Lower lobe of right lung (tissue), 2 donors: ENCODE measurements around the gene SUPT7L. TPM values are rescaled to one million over a fixed set of nuclear protein-coding genes. Genes with fewer than 3 reads are reported as not detected.

ENCODE experiments used
- ATAC-seq, 2 donors: fragments of 200-7000 bp; cut with Tn5 transposase; one replicate each; pipeline ENCODE4 v1.9.1; 2020 to 2022; ENCODE audit warnings: mild to moderate bottlenecking in 2 of 2, moderate library complexity in 2 of 2
- DNase-seq: peaks from one replicate; pipeline ENCODE4 v3.0.0-alpha.2; 2020
- H3K27ac ChIP-seq: fragments of 200-600 bp; one replicate; pipeline ENCODE4 v1.8.0; 2022
- H3K27me3 ChIP-seq: fragments of 200-600 bp; one replicate; pipeline ENCODE4 v1.8.0; 2022; ENCODE audit warnings: low read depth
- H3K36me3 ChIP-seq: fragments of 200-600 bp; one replicate; pipeline ENCODE4 v1.8.0; 2022; ENCODE audit warnings: mild to moderate bottlenecking
- H3K4me1 ChIP-seq: fragments of 200-600 bp; one replicate; pipeline ENCODE4 v1.8.0; 2022
- H3K4me3 ChIP-seq: fragments of 200-600 bp; one replicate; pipeline ENCODE4 v1.8.0; 2022; ENCODE audit warnings: mild to moderate bottlenecking
- H3K9me3 ChIP-seq: fragments of 200-600 bp; one replicate; pipeline ENCODE4 v1.8.0; 2022
- intact Hi-C: fragments of 100-400 bp; cut with DNase I; formaldehyde crosslinking; loops from one replicate; pipeline ENCODE4 v1.11.0; 2022
- total RNA-seq: library from RNA; stranded (reverse); fragmentation: NEBNext Ultra II Directional; extraction: Animal tissue kit (Norgen Biotek cat#: 25700); gene quantifications from one replicate; pipeline ENCODE4 v1.2.1, GENCODE V29; 2021
- TF ChIP-seq, protein P1 (sequence below): fragments of 200-600 bp; IDR thresholded peaks from one replicate; pipeline ENCODE4 v1.8.0; 2022; ENCODE audit warnings: antibody characterized with exemption, mild to moderate bottlenecking
- donor health status: DM: no; HTN: yes; CAD: no; lungs with severe emphysema.

SUPT7L gene
- total RNA-seq, 1 donor from 2014 or later, result 29.6 TPM

GRCh38 chr2:27615316-27615715 is 48.1 kb downstream of the SUPT7L start:
- TF ChIP-seq, protein P1, sequence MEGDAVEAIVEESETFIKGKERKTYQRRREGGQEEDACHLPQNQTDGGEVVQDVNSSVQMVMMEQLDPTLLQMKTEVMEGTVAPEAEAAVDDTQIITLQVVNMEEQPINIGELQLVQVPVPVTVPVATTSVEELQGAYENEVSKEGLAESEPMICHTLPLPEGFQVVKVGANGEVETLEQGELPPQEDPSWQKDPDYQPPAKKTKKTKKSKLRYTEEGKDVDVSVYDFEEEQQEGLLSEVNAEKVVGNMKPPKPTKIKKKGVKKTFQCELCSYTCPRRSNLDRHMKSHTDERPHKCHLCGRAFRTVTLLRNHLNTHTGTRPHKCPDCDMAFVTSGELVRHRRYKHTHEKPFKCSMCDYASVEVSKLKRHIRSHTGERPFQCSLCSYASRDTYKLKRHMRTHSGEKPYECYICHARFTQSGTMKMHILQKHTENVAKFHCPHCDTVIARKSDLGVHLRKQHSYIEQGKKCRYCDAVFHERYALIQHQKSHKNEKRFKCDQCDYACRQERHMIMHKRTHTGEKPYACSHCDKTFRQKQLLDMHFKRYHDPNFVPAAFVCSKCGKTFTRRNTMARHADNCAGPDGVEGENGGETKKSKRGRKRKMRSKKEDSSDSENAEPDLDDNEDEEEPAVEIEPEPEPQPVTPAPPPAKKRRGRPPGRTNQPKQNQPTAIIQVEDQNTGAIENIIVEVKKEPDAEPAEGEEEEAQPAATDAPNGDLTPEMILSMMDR, result no peak
- Histone ChIP-seq H3K4me1 (no peaks in the 10 kb centered on the region), H3K36me3 (peaks cover 86% of the 10 kb centered on the region), H3K27ac (no peak overlapping the region), H3K4me3 (no peak overlapping the region), H3K27me3 (no peaks in the 10 kb centered on the region), H3K9me3 (no peaks in the 10 kb centered on the region)
- ATAC-seq (no peak), DNase-seq (no peak)
- intact Hi-C loops, result no loop called here

DNA sequence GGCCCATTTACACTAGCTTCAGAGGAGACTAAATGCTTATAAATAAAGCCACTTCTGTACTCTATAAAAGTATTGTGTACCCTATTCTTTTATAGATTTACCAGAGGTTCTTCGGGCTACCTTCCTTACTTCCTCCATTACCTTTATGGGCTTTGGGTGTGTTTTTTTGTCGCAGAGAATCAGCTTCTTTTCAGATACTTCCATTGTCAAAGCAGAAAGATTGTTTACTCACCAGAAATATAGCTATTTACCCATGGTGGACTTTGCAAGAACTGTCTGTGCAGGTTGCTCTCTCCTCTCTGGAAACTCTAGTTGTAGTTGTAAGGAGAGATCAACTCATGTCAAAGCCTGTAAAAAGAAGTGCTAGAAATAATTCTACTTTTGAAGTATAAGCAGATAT is 49.4 kb downstream of the SUPT7L start:
- H3K4me1 ChIP-seq, result no peaks in the 10 kb centered on the region
- H3K36me3 ChIP-seq, result peaks cover 84% of the 10 kb centered on the region
- H3K4me3 ChIP-seq, result no peak overlapping the region
- no peaks in the 10 kb centered on the region for H3K27me3 ChIP-seq
- TF ChIP-seq, protein P1, result no peak
- no peak for ATAC-seq
- DNase-seq, result no peak
- intact Hi-C loops, result no loop called here
- H3K27ac ChIP-seq, result no peak overlapping the region
- no peaks in the 10 kb centered on the region for H3K9me3 ChIP-seq

GRCh38 chr2:27606611-27607010 is 56.8 kb downstream of the SUPT7L start:
- DNase-seq, result no peak
- intact Hi-C loops, result no loop called here
- H3K27ac ChIP-seq, result no peak overlapping the region
- no peak overlapping the region for H3K4me3 ChIP-seq
- no peaks in the 10 kb centered on the region for H3K27me3 ChIP-seq
- no peaks in the 10 kb centered on the region for H3K4me1 ChIP-seq
- no peak for ATAC-seq
- H3K36me3 ChIP-seq, result peaks cover 88% of the 10 kb centered on the region
- H3K9me3 ChIP-seq, result no peaks in the 10 kb centered on the region
- TF ChIP-seq, protein P1, result no peak

Other genes starting within 250 kb of the SUPT7L start
- 66.5 TPM for gene NRBP1, start 235.0 kb downstream of the SUPT7L start, total RNA-seq
- gene KRTCAP3, start 221.2 kb downstream of the SUPT7L start, total RNA-seq, result 18.8 TPM
- 38.1 TPM for gene IFT172, start 173.9 kb downstream of the SUPT7L start, total RNA-seq
- gene FNDC4, start 168.4 kb downstream of the SUPT7L start, total RNA-seq, result 1.6 TPM
- 0.44 TPM for gene GCKR, start 166.8 kb downstream of the SUPT7L start, total RNA-seq
- gene ZNF512, start 80.6 kb downstream of the SUPT7L start, total RNA-seq, result 29.5 TPM
- 5.9 TPM for gene CCDC121, start 34.6 kb downstream of the SUPT7L start, total RNA-seq
- gene GPN1, start 34.6 kb downstream of the SUPT7L start, total RNA-seq, result 21.9 TPM
- 19.6 TPM for gene SLC4A1AP, start 275 bp upstream of the SUPT7L start, total RNA-seq
- 93.3 TPM for gene MRPL33, start 108.1 kb upstream of the SUPT7L start, total RNA-seq
- 2.2 TPM for gene RBKS, start 226.8 kb upstream of the SUPT7L start, total RNA-seq
- gene BABAM2, start 227.1 kb upstream of the SUPT7L start, total RNA-seq, result 39.5 TPM